Panc1 (cell line): ENCODE results near the gene UGT1A7. TPM values are rescaled to one million over a fixed set of nuclear protein-coding genes. Genes with fewer than 3 reads are reported as not detected.

Experiments used
- ATAC-seq: fragments of 200-7000 bp; cut with Tn5 transposase; 2 replicates; pipeline ENCODE4 v1.9.1; 2020; ENCODE audit warnings: mild to moderate bottlenecking, moderate library complexity
- BruUV-seq: library from RNA; stranded (reverse); fragments of 400-500 nt; replicated peaks from 2 replicates; lab custom pipeline; 2021; lab: Mats Ljungman, UMichigan
- CTCF ChIA-PET: fragments of 300-600 bp; sonication (Branson Sonifier 250); formaldehyde crosslinking; loops from one replicate; lab custom pipeline; 2022; ENCODE audit warnings: antibody characterized with exemption; lab: Charles Lee
- POLR2A ChIA-PET: fragments of 300-600 bp; sonication (Branson Sonifier 250); formaldehyde crosslinking; loops from one replicate; lab custom pipeline; 2022; ENCODE audit warnings: antibody characterized with exemption; lab: Charles Lee
- DNase-seq: peaks from one replicate; pipeline ENCODE4 v3.0.0-alpha.2; 2010; ENCODE audit warnings: low read depth, low spot score
- H3K27ac ChIP-seq: 2 replicates; pipeline ENCODE4 v1.5.1; 2011; ENCODE audit warnings: mild to moderate bottlenecking, low read length, inconsistent platforms
- H3K27me3 ChIP-seq: fragments of 200-500 bp; sonication (Bioruptor generic); 2 replicates; pipeline ENCODE4 v1.6.0; 2014; ENCODE audit warnings: low read length, inconsistent platforms; ENCODE audit not compliant: control insufficient read depth, insufficient read depth
- H3K36me3 ChIP-seq: fragments of 200-500 bp; sonication (Bioruptor generic); 2 replicates; pipeline ENCODE4 v1.5.1; 2014; ENCODE audit warnings: inconsistent platforms, mild to moderate bottlenecking, low read length, moderate library complexity; ENCODE audit not compliant: control insufficient read depth, insufficient read depth
- H3K4me1 ChIP-seq: 2 replicates; pipeline ENCODE4 v1.5.1; 2011; ENCODE audit warnings: inconsistent platforms, mild to moderate bottlenecking, low read length, moderate library complexity; ENCODE audit not compliant: control insufficient read depth, insufficient read depth
- H3K4me3 ChIP-seq, 2 experiments: 2 replicates each; pipeline ENCODE4 v1.5.1; 2011 to 2012; ENCODE audit warnings: low read depth in 2 of 2, low read length in 2 of 2, mild to moderate bottlenecking in 2 of 2, inconsistent platforms in 1 of 2, moderate library complexity in 1 of 2
- H3K9me3 ChIP-seq: fragments of 200-500 bp; sonication (Bioruptor generic); 2 replicates; pipeline ENCODE4 v1.5.1; 2014; ENCODE audit warnings: low read depth, mild to moderate bottlenecking, inconsistent platforms, low read length, moderate library complexity; ENCODE audit not compliant: control insufficient read depth, insufficient read depth
- CTCF ChIP-seq: fragments of 450-650 bp; IDR thresholded peaks from 2 replicates; pipeline ENCODE4 v1.5.1; 2017; ENCODE audit warnings: mild to moderate bottlenecking
- POLR2AphosphoS5 ChIP-seq: IDR thresholded peaks from 2 replicates; pipeline ENCODE4 v1.6.1; 2012; ENCODE audit warnings: mild to moderate bottlenecking, low read depth, low read length, moderate library complexity
- REST ChIP-seq, 2 experiments: IDR thresholded peaks; 2 replicates each; pipeline ENCODE4 v1.6.1; 2011 to 2012; ENCODE audit warnings: low read depth in 2 of 2, control low read depth in 1 of 2, low read length in 1 of 2, mild to moderate bottlenecking in 1 of 2, moderate library complexity in 1 of 2; ENCODE audit not compliant: insufficient read depth in 1 of 2
- SIN3A ChIP-seq: IDR thresholded peaks from 2 replicates; pipeline ENCODE4 v1.6.1; 2012; ENCODE audit warnings: low read depth, mild to moderate bottlenecking, low read length, moderate library complexity, borderline replicate concordance; ENCODE audit not compliant: insufficient read depth
- TCF7L2 ChIP-seq: IDR thresholded peaks from 2 replicates; pipeline ENCODE4 v1.6.1; 2011; ENCODE audit warnings: mild to moderate bottlenecking, low read depth, low read length, inconsistent platforms
- in situ Hi-C: cut with HindIII; loops from 2 replicates; pipeline ENCODE4 v1.10.0; 2016; ENCODE audit warnings: low sequenced_read_pairs, low pct_unique_long_range_greater_than_20kb
- intact Hi-C: fragments of 100-400 bp; cut with micrococcal nuclease; formaldehyde crosslinking; loops from one replicate; pipeline ENCODE4 v1.10.0; 2022; ENCODE audit not compliant: unreplicated experiment
- total RNA-seq: library from RNA; stranded (reverse); gene quantifications from one replicate; pipeline ENCODE4 v1.2.1, GENCODE V29; 2021; ENCODE audit not compliant: unreplicated experiment

The UGT1A7 gene
- total RNA-seq, 1 experiment from 2014 or later, result not detected

DNA sequence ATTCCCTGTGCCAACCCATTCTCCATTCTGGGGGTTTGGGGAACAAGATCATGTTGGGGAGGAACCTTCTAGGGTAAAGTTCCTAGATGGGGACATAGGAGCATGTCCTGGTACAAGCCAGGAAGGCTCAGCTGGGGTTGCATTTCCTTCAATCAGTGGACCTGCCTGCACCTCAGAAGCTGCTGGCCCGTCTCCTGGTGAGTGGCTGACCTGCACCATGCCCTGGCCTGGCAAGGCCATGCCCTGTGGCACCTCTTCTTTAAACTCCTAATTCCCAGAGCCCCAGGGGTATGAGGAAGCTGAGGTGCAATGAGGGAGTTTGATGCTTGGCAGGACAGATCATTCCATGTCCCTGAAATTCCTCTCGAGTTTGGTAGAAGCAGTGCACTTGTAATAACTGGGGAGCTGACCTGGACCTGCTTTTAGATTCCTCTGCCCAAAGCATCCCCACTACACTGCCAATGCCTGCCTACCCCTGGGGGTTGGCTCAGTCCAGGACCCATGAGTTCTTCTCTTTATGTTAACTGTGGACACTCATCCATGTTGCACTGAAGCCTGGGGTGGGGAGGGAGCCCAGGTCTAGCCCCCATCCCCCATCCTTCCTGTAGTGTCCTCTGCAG is 121.7 kb downstream of the UGT1A7 start:
- intact Hi-C loops, result no loop called here
- TF ChIP-seq REST (IDR thresholded peaks at IDR 0.05; ENCODE audit: insufficient read depth in 1 of 2, low read depth in 2 of 2, low read length in 1 of 2), result no peak
- TF ChIP-seq TCF7L2, result no peak
- TF ChIP-seq SIN3A, result no peak
- TF ChIP-seq POLR2AphosphoS5, result no peak
- no peak for TF ChIP-seq CTCF
- H3K4me3 ChIP-seq, result no peak overlapping the region
- no peaks in the 10 kb centered on the region; the same call in 1 of the 2 replicates for H3K27me3 ChIP-seq
- no peaks in the 10 kb centered on the region for H3K4me1 ChIP-seq
- H3K36me3 ChIP-seq, result no peaks in the 10 kb centered on the region
- ChIA-PET POLR2A (no interaction called here), CTCF (no interaction called here)
- H3K9me3 ChIP-seq, result no peaks in the 10 kb centered on the region
- in situ Hi-C loops, result no loop called here
- ATAC-seq, result no peak
- DNase-seq, result no peak
- no peak overlapping the region for H3K27ac ChIP-seq
- no TSS peak for BruUV-seq

- ChIA-PET POLR2A (no interaction called here), CTCF (no interaction called here)
- no peak for TF ChIP-seq POLR2AphosphoS5
- H3K27ac ChIP-seq, result no peak overlapping the region
- intact Hi-C loops, result no loop called here
- H3K9me3 ChIP-seq, result no peaks in the 10 kb centered on the region
- no TSS peak for BruUV-seq
- H3K4me3 ChIP-seq, result no peak overlapping the region
- DNase-seq (no peak), ATAC-seq (no peak)
- H3K4me1 ChIP-seq, result no peaks in the 10 kb centered on the region
- in situ Hi-C loops, result no loop called here
- H3K27me3 ChIP-seq, result no peaks in the 10 kb centered on the region; the same call in 1 of the 2 replicates
- H3K36me3 ChIP-seq, result no peaks in the 10 kb centered on the region
These were observed 122.3 kb downstream of the UGT1A7 start for GRCh38 chr2:233803994-233804393.

GRCh38 chr2:233807215-233807865 is 125.6 kb downstream of the UGT1A7 start:
- H3K9me3 ChIP-seq, result no peaks in the 10 kb centered on the region
- DNase-seq (no peak), ATAC-seq (no peak)
- ChIA-PET POLR2A (no interaction called here), CTCF (no interaction called here)
- no peaks in the 10 kb centered on the region; the same call in 1 of the 2 replicates for H3K27me3 ChIP-seq
- H3K4me3 ChIP-seq, result no peak overlapping the region
- no TSS peak for BruUV-seq
- no peaks in the 10 kb centered on the region for H3K36me3 ChIP-seq
- H3K4me1 ChIP-seq, result no peaks in the 10 kb centered on the region
- in situ Hi-C loops, result no loop called here
- no peak for TF ChIP-seq POLR2AphosphoS5
- TF ChIP-seq CTCF, result no peak
- no peak for TF ChIP-seq SIN3A
- TF ChIP-seq REST (IDR thresholded peaks at IDR 0.05; ENCODE audit: insufficient read depth in 1 of 2, low read depth in 2 of 2, low read length in 1 of 2), result no peak
- TF ChIP-seq TCF7L2, result no peak
- H3K27ac ChIP-seq, result no peak overlapping the region
- intact Hi-C loops, result no loop called here
